Measurements from ENCODE around the gene TRPV3. TPM values are rescaled to one million over a fixed set of nuclear protein-coding genes. Genes with fewer than 3 reads are reported as not detected.

TRPV3 gene
- total and polyA plus RNA-seq, 2 of the 13 experiments (the other 11 are each of a cell fraction or from before 2014, with no cell fraction given), result 0.90 to 1.0 TPM

- TF ChIP-seq KIAA2018 (CRISPR knock-in tag; IDR thresholded peaks at IDR 0.05; ENCODE audit: borderline replicate concordance), result no peak
- no peak for TF ChIP-seq JDP2 (CRISPR knock-in tag; IDR thresholded peaks at IDR 0.05; ENCODE audit: borderline replicate concordance)
- TF ChIP-seq ZBTB38 (CRISPR knock-in tag; IDR thresholded peaks at IDR 0.05), result no peak
These were observed 25.3 kb downstream of the TRPV3 start (continued) for GRCh38 chr17:3532106-3532858.
